GM23248 (cell line): ENCODE data around the gene ZNF608. TPM values are rescaled to one million over a fixed set of nuclear protein-coding genes. Genes with fewer than 3 reads are reported as not detected.

Experiments used
- DNase-seq: peaks from one replicate; pipeline ENCODE4 v3.0.0-alpha.2; 2015
- H2AFZ ChIP-seq: fragments of 200-600 bp; sonication (generic); 2 replicates; pipeline ENCODE4 v1.6.1; 2016; ENCODE audit warnings: antibody characterized with exemption
- H3F3A ChIP-seq: fragments of 200-600 bp; sonication (generic); 2 replicates; pipeline ENCODE4 v1.6.1; 2016; ENCODE audit warnings: mild to moderate bottlenecking, antibody characterized with exemption, mixed run types; ENCODE audit not compliant: insufficient read depth
- H3K27ac ChIP-seq: fragments of 200-600 bp; sonication (generic); 2 replicates; pipeline ENCODE4 v1.5.1; 2016; ENCODE audit warnings: mild to moderate bottlenecking
- H3K27me3 ChIP-seq: fragments of 200-600 bp; sonication (generic); replicated peaks from 2 replicates; pipeline ENCODE4 v1.6.1; 2016; ENCODE audit warnings: mild to moderate bottlenecking; ENCODE audit not compliant: insufficient read depth
- H3K36me3 ChIP-seq: fragments of 200-600 bp; sonication (generic); 2 replicates; pipeline ENCODE4 v1.6.1; 2016; ENCODE audit warnings: low read depth, mild to moderate bottlenecking
- H3K4me1 ChIP-seq: fragments of 200-600 bp; sonication (generic); 2 replicates; pipeline ENCODE4 v1.6.1; 2016; ENCODE audit warnings: mild to moderate bottlenecking; ENCODE audit not compliant: insufficient read depth
- H3K4me2 ChIP-seq: fragments of 200-600 bp; sonication (generic); one replicate; pipeline ENCODE4 v1.6.1; 2016; ENCODE audit warnings: mild to moderate bottlenecking; ENCODE audit not compliant: unreplicated experiment
- H3K4me3 ChIP-seq: fragments of 200-600 bp; sonication (generic); 2 replicates; pipeline ENCODE4 v1.5.1; 2016; ENCODE audit warnings: mild to moderate bottlenecking
- H3K79me2 ChIP-seq: fragments of 200-600 bp; sonication (generic); 2 replicates; pipeline ENCODE4 v1.6.1; 2016; ENCODE audit warnings: mild to moderate bottlenecking; ENCODE audit not compliant: insufficient read depth
- H3K9ac ChIP-seq: fragments of 200-600 bp; sonication (generic); 2 replicates; pipeline ENCODE4 v1.6.1; 2016; ENCODE audit warnings: mild to moderate bottlenecking
- H3K9me2 ChIP-seq: fragments of 200-600 bp; sonication (generic); 2 replicates; pipeline ENCODE4 v1.6.1; 2016; ENCODE audit warnings: mixed run types, mild to moderate bottlenecking, moderate library complexity; ENCODE audit not compliant: insufficient read depth
- H3K9me3 ChIP-seq: fragments of 200-600 bp; sonication (generic); one replicate; pipeline ENCODE4 v1.6.1; 2017; ENCODE audit warnings: low read depth
- H4K20me1 ChIP-seq: fragments of 200-600 bp; sonication (generic); 2 replicates; pipeline ENCODE4 v1.6.0; 2016; ENCODE audit not compliant: insufficient read depth
- EZH2 ChIP-seq: fragments of 200-600 bp; sonication (generic); IDR thresholded peaks from 2 replicates; pipeline ENCODE4 v1.6.1; 2018; ENCODE audit warnings: antibody characterized with exemption, mild to moderate bottlenecking; ENCODE audit not compliant: insufficient read depth, poor library complexity, severe bottlenecking
- EZH2phosphoT487 ChIP-seq: fragments of 200-600 bp; sonication (generic); IDR thresholded peaks from 2 replicates; pipeline ENCODE4 v1.6.1; 2018; ENCODE audit warnings: antibody characterized with exemption, moderate library complexity, mild to moderate bottlenecking, low read depth; ENCODE audit not compliant: insufficient read depth
- WGBS, 2 experiments: methylation state at CpG; one replicate each; pipeline ENCODE4 v1.1.6; 2015 to 2017; ENCODE audit warnings: low lambda C conversion rate in 2 of 2, low coverage in 1 of 2; ENCODE audit errors: missing lambda C conversion rate in 2 of 2; 5-methylcytosine and 5-hydroxymethylcytosine counted together
- in situ Hi-C: fragments of 300-500 bp; cut with MboI; formaldehyde crosslinking; loops from 2 replicates; pipeline ENCODE4 v1.15.0; 2020
- polyA plus RNA-seq: library from polyadenylated mRNA; unstranded; fragments of >200 nt; fragmentation: Nextera tagmentation; extraction: Ambion mirVana; gene quantifications from 2 replicates; pipeline ENCODE4 v1.2.1, GENCODE V29; 2016
- total RNA-seq: library from RNA; depleted of rRNA; stranded (reverse); fragments of >200 nt; shearing (Covaris generic); gene quantifications from 2 replicates; pipeline ENCODE4 v1.2.3, GENCODE V29; 2014

Gene ZNF608
- total and polyA plus RNA-seq, 2 experiments from 2014 or later: 1.4 to 2.4 TPM

GRCh38 chr5:124728331-124728967 lies 18.0 kb downstream of the ZNF608 start:
- H3K9me3 ChIP-seq: no peaks in the 10 kb centered on the region
- no peaks in the 10 kb centered on the region; the same call in 1 of the 2 replicates for H3K79me2 ChIP-seq
- no peak overlapping the region for H3K4me3 ChIP-seq
- no peaks in the 10 kb centered on the region for H4K20me1 ChIP-seq
- no peaks in the 10 kb centered on the region for H3K4me1 ChIP-seq
- in situ Hi-C loops: no loop called here
- H2AFZ ChIP-seq: no peak overlapping the region
- no peaks in the 10 kb centered on the region for H3F3A ChIP-seq
- no peak for TF ChIP-seq EZH2phosphoT487
- no peak for TF ChIP-seq EZH2
- WGBS, 2 experiments: 93 to 96% methylated on average over 5 of the region's 5 CpGs
- DNase-seq: no peak
- no peaks in the 10 kb centered on the region for H3K36me3 ChIP-seq
- no peaks in the 10 kb centered on the region for H3K27me3 ChIP-seq
- H3K9ac ChIP-seq: no peak overlapping the region
- H3K4me2 ChIP-seq: no peak overlapping the region
- no peak overlapping the region for H3K27ac ChIP-seq
- H3K9me2 ChIP-seq: no peaks in the 10 kb centered on the region

GRCh38 chr5:124726631-124727362 lies 19.6 kb downstream of the ZNF608 start:
- H4K20me1 ChIP-seq: no peaks in the 10 kb centered on the region
- WGBS, 2 experiments: 84 to 96% methylated on average over 5 of the region's 5 CpGs
- no peak overlapping the region for H3K4me3 ChIP-seq
- no peaks in the 10 kb centered on the region for H3K36me3 ChIP-seq
- no peak overlapping the region for H3K9ac ChIP-seq
- H3K27ac ChIP-seq: no peak overlapping the region
- H3K4me2 ChIP-seq: no peak overlapping the region
- no peak for DNase-seq
- TF ChIP-seq EZH2: no peak
- TF ChIP-seq EZH2phosphoT487: no peak
- no peaks in the 10 kb centered on the region for H3F3A ChIP-seq
- no peaks in the 10 kb centered on the region for H3K4me1 ChIP-seq
- no peak overlapping the region for H2AFZ ChIP-seq
- in situ Hi-C loops: no loop called here
- H3K27me3 ChIP-seq: no peaks in the 10 kb centered on the region
- H3K79me2 ChIP-seq: no peaks in the 10 kb centered on the region; the same call in 1 of the 2 replicates
- no peaks in the 10 kb centered on the region for H3K9me2 ChIP-seq
- H3K9me3 ChIP-seq: no peaks in the 10 kb centered on the region

DNA sequence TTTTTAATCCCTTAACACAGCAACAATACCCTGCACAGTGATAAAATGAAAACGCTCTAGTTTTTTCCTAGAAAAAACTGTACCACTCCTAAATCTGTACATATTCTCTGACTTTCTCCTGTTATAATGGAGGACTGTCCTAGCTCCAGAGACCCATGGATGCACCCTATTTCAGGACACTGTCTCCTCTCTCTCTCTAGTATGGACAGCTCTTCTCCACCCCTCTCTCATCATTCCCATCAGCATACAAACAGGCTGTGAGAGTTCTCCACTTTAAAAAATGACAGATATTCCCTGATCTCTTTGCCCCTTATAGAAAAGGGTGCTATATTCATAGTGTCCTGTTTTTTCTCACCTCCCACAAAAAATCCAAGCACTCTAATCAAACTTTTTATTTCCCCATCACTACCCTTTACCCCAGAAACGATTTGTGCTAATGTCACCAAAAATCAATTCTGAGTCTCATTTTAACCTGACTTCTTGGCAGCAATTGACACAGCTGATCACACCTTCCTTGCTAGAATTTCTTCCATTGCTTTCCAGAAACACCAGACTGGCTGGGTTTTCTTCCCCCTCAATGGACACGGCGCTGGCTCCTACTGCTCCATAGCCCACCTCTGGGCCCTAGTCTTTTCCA lies 20.7 kb downstream of the ZNF608 start:
- no peaks in the 10 kb centered on the region for H3K27me3 ChIP-seq
- no peak overlapping the region for H3K27ac ChIP-seq
- no peaks in the 10 kb centered on the region for H3F3A ChIP-seq
- no peak overlapping the region for H2AFZ ChIP-seq
- no peaks in the 10 kb centered on the region for H3K9me2 ChIP-seq
- 68 to 69% methylated on average over 4 of the region's 4 CpGs for WGBS, 2 experiments
- no peaks in the 10 kb centered on the region; the same call in 1 of the 2 replicates for H3K79me2 ChIP-seq
- H3K4me2 ChIP-seq: no peak overlapping the region
- in situ Hi-C loops: no loop called here
- no peaks in the 10 kb centered on the region for H4K20me1 ChIP-seq
- TF ChIP-seq EZH2phosphoT487 (no peak), EZH2 (no peak)
- no peak for DNase-seq
- H3K4me3 ChIP-seq: no peak overlapping the region
- H3K36me3 ChIP-seq: no peaks in the 10 kb centered on the region
- H3K9me3 ChIP-seq: no peaks in the 10 kb centered on the region
- no peaks in the 10 kb centered on the region for H3K4me1 ChIP-seq
- H3K9ac ChIP-seq: no peak overlapping the region

DNA sequence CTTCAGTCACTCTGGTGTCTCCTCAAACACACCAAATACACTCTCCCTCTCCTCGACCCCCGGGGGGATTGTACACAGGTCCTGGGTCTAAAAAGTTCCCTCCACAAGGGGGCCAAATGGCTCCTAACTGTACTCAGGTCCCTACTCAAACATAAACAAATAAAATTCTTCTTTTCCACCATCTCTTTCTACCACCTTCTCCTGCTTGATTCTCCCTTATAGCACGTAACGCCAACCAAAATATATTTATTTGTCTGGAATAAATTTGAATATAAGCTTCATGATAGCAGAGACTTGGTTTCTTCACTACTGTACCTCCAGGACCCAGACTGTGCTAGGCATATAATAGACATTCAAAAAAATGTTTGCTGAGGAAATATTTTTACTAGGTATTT lies 21.4 kb downstream of the ZNF608 start:
- Histone ChIP-seq H3K36me3 (no peaks in the 10 kb centered on the region), H4K20me1 (no peaks in the 10 kb centered on the region), H3K27me3 (no peaks in the 10 kb centered on the region), H2AFZ (no peak overlapping the region), H3K4me3 (no peak overlapping the region), H3K9me2 (no peaks in the 10 kb centered on the region), H3K9ac (no peak overlapping the region), H3K9me3 (no peaks in the 10 kb centered on the region), H3K27ac (no peak overlapping the region), H3K4me2 (no peak overlapping the region), H3K79me2 (no peaks in the 10 kb centered on the region; the same call in 1 of the 2 replicates), H3K4me1 (no peaks in the 10 kb centered on the region), H3F3A (no peaks in the 10 kb centered on the region)
- DNase-seq: no peak
- TF ChIP-seq EZH2phosphoT487 (no peak), EZH2 (no peak)
- in situ Hi-C loops: no loop called here
- WGBS, 2 experiments: 71 to 72% methylated on average over 4 of the region's 4 CpGs
